Measurements from ENCODE around the gene ATP5MG.

- no peak for TF ChIP-seq CTCF (IDR thresholded peaks at IDR 0.05 in 2 of 3, conservative IDR thresholded peaks at IDR 0.05 in 1 of 3; ENCODE audit: borderline replicate concordance in 1 of 3, insufficient read depth in 1 of 3, low read depth in 2 of 3, low read length in 2 of 3)
- TF ChIP-seq MAX (IDR thresholded peaks at IDR 0.05) = no peak
- TF ChIP-seq EZH2 (IDR thresholded peaks at IDR 0.05) = no peak
- TF ChIP-seq POLR2AphosphoS5 (IDR thresholded peaks at IDR 0.05; ENCODE audit: low read depth, low read length) = no peak
- no peak for TF ChIP-seq JUND (IDR thresholded peaks at IDR 0.05)
These were observed 5.3 kb downstream of the ATP5MG start for GRCh38 chr11:118406599-118407166.
